Limb (tissue), 2 donors: Measurements from ENCODE around the gene TRMT2B.
A peak's percentile ranks its signal among the peaks of the same experiment; 100 is the strongest.
"Not testable (repeated sequence)": the region's sequence is repeated elsewhere in the genome, so short reads cannot be mapped to it uniquely, and the experiment has no call there.

Experiments
- DNase-seq, 2 donors: peaks; one replicate each; pipeline ENCODE4 v3.0.0-alpha.2; 2016; ENCODE audit errors: extremely low spot score in 2 of 2

Gene TRMT2B

GRCh38 chrX:101051549-101052302 lies at the start of gene TRMT2B:
TRMT2B (minus strand) TSS chrX:101052111; CDS start chrX:101042289, 9,822 bp downstream.
- DNase-seq = peak; percentile 60 to 76

GRCh38 chrX:101097546-101098453 lies 45.9 kb upstream of the TRMT2B start, which contains the start of gene CENPI:
CENPI (plus strand) TSS chrX:101098204; CDS start chrX:101101071, 2,867 bp downstream.
- DNase-seq = peak; percentile 90 to 93

GRCh38 chrX:101091817-101092216 lies 39.9 kb upstream of the TRMT2B start:
- DNase-seq = no peak

GRCh38 chrX:101081231-101081630 lies 29.3 kb upstream of the TRMT2B start:
- DNase-seq = no peak

GRCh38 chrX:101080326-101081124 lies 28.6 kb upstream of the TRMT2B start:
- DNase-seq = no peak

GRCh38 chrX:101079736-101080270 lies 27.9 kb upstream of the TRMT2B start:
- DNase-seq = no peak

- peak in 1 of 2 donors; percentile 45 for DNase-seq
Observed at GRCh38 chrX:101078716-101079598, 27.0 kb upstream of the TRMT2B start, which contains the start of gene TMEM35A. TMEM35A (plus strand) TSS chrX:101078879; CDS start chrX:101079003, 124 bp downstream.

- no peak for DNase-seq
Observed at GRCh38 chrX:101071582-101071981, 19.7 kb upstream of the TRMT2B start.

GRCh38 chrX:101062176-101062575 lies 10.3 kb upstream of the TRMT2B start:
- no peak for DNase-seq

GRCh38 chrX:101057093-101057714 lies 5.3 kb upstream of the TRMT2B start:
- DNase-seq = no peak

- DNase-seq = not testable (repeated sequence)
Observed at GRCh38 chrX:101056551-101056950, 4.6 kb upstream of the TRMT2B start.

- DNase-seq = no peak
Observed at GRCh38 chrX:101051153-101051548, 760 bp downstream of the TRMT2B start.

GRCh38 chrX:101040197-101040596 lies 11.7 kb downstream of the TRMT2B start:
- no peak for DNase-seq

- DNase-seq = no peak
Observed at GRCh38 chrX:101037231-101037630, 14.7 kb downstream of the TRMT2B start.

- no peak for DNase-seq
Observed at GRCh38 chrX:101029665-101030064, 22.2 kb downstream of the TRMT2B start.

- no peak for DNase-seq
Observed at GRCh38 chrX:101028562-101028961, 23.3 kb downstream of the TRMT2B start.

GRCh38 chrX:101025126-101025525 lies 26.8 kb downstream of the TRMT2B start:
- DNase-seq = peak in 1 of 2 donors; percentile 0

- no peak for DNase-seq
Observed at GRCh38 chrX:101022020-101022419, 29.9 kb downstream of the TRMT2B start.

GRCh38 chrX:101012031-101012430 lies 39.9 kb downstream of the TRMT2B start:
- not testable (repeated sequence) for DNase-seq

- no peak for DNase-seq
Observed at GRCh38 chrX:101009090-101009489, 42.8 kb downstream of the TRMT2B start.
